Central memory CD8-positive, alpha-beta T cell (primary cell): ENCODE measurements around the gene FMNL3.

Experiments used
- ATAC-seq: fragments of 150-1000 bp; cut with Tn5 transposase; replicated peaks from 2 replicates; pipeline ENCODE4 v1.10.0; 2022; ENCODE audit warnings: mild to moderate bottlenecking, moderate FRiP score, moderate number of reproducible peaks; ENCODE audit not compliant: poor library complexity, severe bottlenecking; ENCODE audit errors: extremely low read depth
- DNase-seq, 2 donors: peaks; one replicate each; pipeline ENCODE4 v3.0.0; 2021; ENCODE audit warnings: low spot score in 2 of 2
- H3K27ac Mint-ChIP-seq: one replicate; pipeline ENCODE4 v1.8.0; 2022; ENCODE audit warnings: low read depth, mild to moderate bottlenecking, moderate library complexity, mixed read lengths
- H3K27me3 Mint-ChIP-seq: one replicate; pipeline ENCODE4 v1.8.0; 2022; ENCODE audit warnings: mixed read lengths
- H3K36me3 Mint-ChIP-seq: one replicate; pipeline ENCODE4 v1.8.0; 2022; ENCODE audit warnings: mild to moderate bottlenecking, moderate library complexity, mixed read lengths; ENCODE audit not compliant: insufficient read depth
- H3K4me1 Mint-ChIP-seq: one replicate; pipeline ENCODE4 v1.8.0; 2022; ENCODE audit warnings: mixed read lengths
- H3K4me3 Mint-ChIP-seq: one replicate; pipeline ENCODE4 v1.8.0; 2022; ENCODE audit warnings: mild to moderate bottlenecking, moderate library complexity, mixed read lengths
- H3K9me3 Mint-ChIP-seq: one replicate; pipeline ENCODE4 v1.8.0; 2022; ENCODE audit warnings: mixed read lengths

Gene FMNL3

GRCh38 chr12:49666176-49666575 lies 41.0 kb downstream of the FMNL3 start:
- peaks cover 9% of the 10 kb centered on the region for H3K36me3 Mint-ChIP-seq

GRCh38 chr12:49665384-49665783 lies 41.8 kb downstream of the FMNL3 start:
- Mint-ChIP-seq H3K4me1 (peaks cover 79% of the 10 kb centered on the region), H3K27ac (peak overlapping the region; percentile 97), H3K36me3 (peaks cover 5% of the 10 kb centered on the region), H3K4me3 (no peak overlapping the region), H3K27me3 (no peaks in the 10 kb centered on the region), H3K9me3 (no peaks in the 10 kb centered on the region)
- DNase-seq: no peak
- no peak for ATAC-seq

More at GRCh38 chr12:49666176-49666575, 41.0 kb downstream of the FMNL3 start:
- no peaks in the 10 kb centered on the region for H3K27me3 Mint-ChIP-seq
- H3K4me3 Mint-ChIP-seq: no peak overlapping the region
- peak overlapping the region; percentile 97 for H3K27ac Mint-ChIP-seq
- no peak for ATAC-seq
- H3K4me1 Mint-ChIP-seq: peaks cover 79% of the 10 kb centered on the region
- DNase-seq: no peak
- no peaks in the 10 kb centered on the region for H3K9me3 Mint-ChIP-seq

GRCh38 chr12:49664591-49665239 lies 42.5 kb downstream of the FMNL3 start:
- ATAC-seq: no peak
- no peak for DNase-seq
- Mint-ChIP-seq H3K9me3 (no peaks in the 10 kb centered on the region), H3K36me3 (peaks cover 5% of the 10 kb centered on the region), H3K4me3 (no peak overlapping the region), H3K4me1 (peaks cover 74% of the 10 kb centered on the region), H3K27me3 (no peaks in the 10 kb centered on the region), H3K27ac (peak overlapping the region; percentile 97)

- DNase-seq (no peak), ATAC-seq (no peak)
- Mint-ChIP-seq H3K27me3 (no peaks in the 10 kb centered on the region), H3K4me1 (peaks cover 71% of the 10 kb centered on the region), H3K4me3 (peak overlapping the region; percentile 62), H3K9me3 (no peaks in the 10 kb centered on the region), H3K27ac (peak overlapping the region; percentile 97), H3K36me3 (peaks cover 3% of the 10 kb centered on the region)
These were observed 43.0 kb downstream of the FMNL3 start for GRCh38 chr12:49664167-49664566.

GRCh38 chr12:49662998-49663843 lies 44.0 kb downstream of the FMNL3 start:
- H3K27ac Mint-ChIP-seq: peak overlapping the region; percentile 97

GRCh38 chr12:49661746-49662145 lies 45.5 kb downstream of the FMNL3 start:
- ATAC-seq (no peak), DNase-seq (no peak)
- peak overlapping the region; percentile 97 for H3K27ac Mint-ChIP-seq
- H3K36me3 Mint-ChIP-seq: peaks cover 5% of the 10 kb centered on the region
- H3K27me3 Mint-ChIP-seq: no peaks in the 10 kb centered on the region
- H3K4me3 Mint-ChIP-seq: no peak overlapping the region
- H3K4me1 Mint-ChIP-seq: peaks cover 71% of the 10 kb centered on the region
- H3K9me3 Mint-ChIP-seq: no peaks in the 10 kb centered on the region

More at GRCh38 chr12:49662998-49663843, 44.0 kb downstream of the FMNL3 start:
- H3K27me3 Mint-ChIP-seq: no peaks in the 10 kb centered on the region
- H3K4me1 Mint-ChIP-seq: peaks cover 69% of the 10 kb centered on the region
- ATAC-seq (peak; percentile 100), DNase-seq (peak; percentile 38 to 80)
- peaks cover 3% of the 10 kb centered on the region for H3K36me3 Mint-ChIP-seq
- H3K4me3 Mint-ChIP-seq: peak overlapping the region; percentile 62
- H3K9me3 Mint-ChIP-seq: no peaks in the 10 kb centered on the region

GRCh38 chr12:49661191-49661590 lies 46.0 kb downstream of the FMNL3 start:
- no peak for DNase-seq
- Mint-ChIP-seq H3K36me3 (peaks cover 8% of the 10 kb centered on the region), H3K9me3 (no peaks in the 10 kb centered on the region), H3K4me1 (peaks cover 74% of the 10 kb centered on the region), H3K27me3 (no peaks in the 10 kb centered on the region), H3K4me3 (no peak overlapping the region), H3K27ac (peak overlapping the region; percentile 97)
- no peak for ATAC-seq

GRCh38 chr12:49659753-49660152 lies 47.5 kb downstream of the FMNL3 start:
- Mint-ChIP-seq H3K4me3 (no peak overlapping the region), H3K9me3 (no peaks in the 10 kb centered on the region), H3K27ac (no peak overlapping the region), H3K36me3 (peaks cover 7% of the 10 kb centered on the region), H3K27me3 (no peaks in the 10 kb centered on the region), H3K4me1 (peaks cover 64% of the 10 kb centered on the region)
- DNase-seq (no peak), ATAC-seq (no peak)

GRCh38 chr12:49658276-49658675 lies 48.9 kb downstream of the FMNL3 start:
- Mint-ChIP-seq H3K36me3 (peaks cover 6% of the 10 kb centered on the region), H3K4me3 (no peak overlapping the region), H3K4me1 (peaks cover 49% of the 10 kb centered on the region), H3K27me3 (no peaks in the 10 kb centered on the region), H3K9me3 (no peaks in the 10 kb centered on the region), H3K27ac (peak overlapping the region; percentile 90)
- ATAC-seq (no peak), DNase-seq (no peak)

- Mint-ChIP-seq H3K27ac (peak overlapping the region; percentile 69), H3K27me3 (no peaks in the 10 kb centered on the region), H3K36me3 (peaks cover 11% of the 10 kb centered on the region), H3K4me1 (peaks cover 23% of the 10 kb centered on the region), H3K9me3 (no peaks in the 10 kb centered on the region), H3K4me3 (no peak overlapping the region)
- ATAC-seq (no peak), DNase-seq (no peak)
These were observed 51.5 kb downstream of the FMNL3 start for GRCh38 chr12:49655595-49656236.

GRCh38 chr12:49654715-49655114 lies 52.5 kb downstream of the FMNL3 start:
- DNase-seq (no peak), ATAC-seq (no peak)
- peak overlapping the region; percentile 70 for H3K27ac Mint-ChIP-seq
- H3K9me3 Mint-ChIP-seq: no peaks in the 10 kb centered on the region
- H3K36me3 Mint-ChIP-seq: peaks cover 15% of the 10 kb centered on the region
- no peaks in the 10 kb centered on the region for H3K27me3 Mint-ChIP-seq
- no peak overlapping the region for H3K4me3 Mint-ChIP-seq
- H3K4me1 Mint-ChIP-seq: peaks cover 18% of the 10 kb centered on the region

- Mint-ChIP-seq H3K27me3 (no peaks in the 10 kb centered on the region), H3K9me3 (no peaks in the 10 kb centered on the region), H3K36me3 (peaks cover 19% of the 10 kb centered on the region), H3K4me1 (peaks cover 29% of the 10 kb centered on the region), H3K4me3 (no peak overlapping the region), H3K27ac (peak overlapping the region; percentile 70)
- DNase-seq (no peak), ATAC-seq (no peak)
These were observed 54.2 kb downstream of the FMNL3 start for GRCh38 chr12:49652921-49653520.
